Glutamatergic neuron (in vitro differentiated cells): ENCODE data around the gene DGKG. TPM values are rescaled to one million over a fixed set of nuclear protein-coding genes. Genes with fewer than 3 reads are reported as not detected.

Experiments
- DNase-seq: peaks from one replicate; pipeline ENCODE4 v3.0.0; 2022
- H3K27ac Mint-ChIP-seq: one replicate; pipeline ENCODE4 v1.8.0; 2020; ENCODE audit warnings: mild to moderate bottlenecking, mixed read lengths, inconsistent platforms; ENCODE audit not compliant: unreplicated experiment
- H3K27me3 Mint-ChIP-seq: one replicate; pipeline ENCODE4 v1.8.0; 2020; ENCODE audit warnings: mild to moderate bottlenecking, moderate library complexity, mixed read lengths, inconsistent platforms; ENCODE audit not compliant: unreplicated experiment
- H3K36me3 Mint-ChIP-seq: one replicate; pipeline ENCODE4 v1.8.0; 2020; ENCODE audit warnings: mild to moderate bottlenecking, mixed read lengths, inconsistent platforms; ENCODE audit not compliant: unreplicated experiment
- H3K4me1 Mint-ChIP-seq: one replicate; pipeline ENCODE4 v1.8.0; 2020; ENCODE audit warnings: mild to moderate bottlenecking, low read depth, mixed read lengths, inconsistent platforms; ENCODE audit not compliant: unreplicated experiment
- H3K4me3 Mint-ChIP-seq: one replicate; pipeline ENCODE4 v1.8.0; 2020; ENCODE audit warnings: mild to moderate bottlenecking, mixed read lengths, inconsistent platforms; ENCODE audit not compliant: unreplicated experiment
- H3K9me3 Mint-ChIP-seq: one replicate; pipeline ENCODE4 v1.8.0; 2020; ENCODE audit warnings: mild to moderate bottlenecking, moderate library complexity, mixed read lengths, inconsistent platforms; ENCODE audit not compliant: unreplicated experiment
- total RNA-seq: library from RNA; stranded (reverse); fragmentation: NEBNext Ultra II Directional; extraction: Animal tissue kit (Norgen Biotek cat#: 25700); gene quantifications from one replicate; pipeline ENCODE4 v1.2.1, GENCODE V29; 2021; ENCODE audit not compliant: unreplicated experiment
- TF ChIP-seq, protein P1 (sequence below): fragments of 200-600 bp; sonication (generic); IDR thresholded peaks from one replicate; pipeline ENCODE4 v1.5.0; 2021; ENCODE audit not compliant: partially characterized antibody, unreplicated experiment

The DGKG gene
- total RNA-seq, 1 donor from 2014 or later, result 24.1 TPM

- Mint-ChIP-seq H3K36me3 (peaks cover 3% of the 10 kb centered on the region), H3K27me3 (peaks cover 6% of the 10 kb centered on the region), H3K27ac (no peak overlapping the region), H3K9me3 (no peaks in the 10 kb centered on the region), H3K4me1 (peaks cover 15% of the 10 kb centered on the region), H3K4me3 (no peak overlapping the region)
- DNase-seq, result no peak
- TF ChIP-seq, protein P1, sequence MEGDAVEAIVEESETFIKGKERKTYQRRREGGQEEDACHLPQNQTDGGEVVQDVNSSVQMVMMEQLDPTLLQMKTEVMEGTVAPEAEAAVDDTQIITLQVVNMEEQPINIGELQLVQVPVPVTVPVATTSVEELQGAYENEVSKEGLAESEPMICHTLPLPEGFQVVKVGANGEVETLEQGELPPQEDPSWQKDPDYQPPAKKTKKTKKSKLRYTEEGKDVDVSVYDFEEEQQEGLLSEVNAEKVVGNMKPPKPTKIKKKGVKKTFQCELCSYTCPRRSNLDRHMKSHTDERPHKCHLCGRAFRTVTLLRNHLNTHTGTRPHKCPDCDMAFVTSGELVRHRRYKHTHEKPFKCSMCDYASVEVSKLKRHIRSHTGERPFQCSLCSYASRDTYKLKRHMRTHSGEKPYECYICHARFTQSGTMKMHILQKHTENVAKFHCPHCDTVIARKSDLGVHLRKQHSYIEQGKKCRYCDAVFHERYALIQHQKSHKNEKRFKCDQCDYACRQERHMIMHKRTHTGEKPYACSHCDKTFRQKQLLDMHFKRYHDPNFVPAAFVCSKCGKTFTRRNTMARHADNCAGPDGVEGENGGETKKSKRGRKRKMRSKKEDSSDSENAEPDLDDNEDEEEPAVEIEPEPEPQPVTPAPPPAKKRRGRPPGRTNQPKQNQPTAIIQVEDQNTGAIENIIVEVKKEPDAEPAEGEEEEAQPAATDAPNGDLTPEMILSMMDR, result no peak
Observed at GRCh38 chr3:186223476-186223875, 138.6 kb downstream of the DGKG start.

DNA sequence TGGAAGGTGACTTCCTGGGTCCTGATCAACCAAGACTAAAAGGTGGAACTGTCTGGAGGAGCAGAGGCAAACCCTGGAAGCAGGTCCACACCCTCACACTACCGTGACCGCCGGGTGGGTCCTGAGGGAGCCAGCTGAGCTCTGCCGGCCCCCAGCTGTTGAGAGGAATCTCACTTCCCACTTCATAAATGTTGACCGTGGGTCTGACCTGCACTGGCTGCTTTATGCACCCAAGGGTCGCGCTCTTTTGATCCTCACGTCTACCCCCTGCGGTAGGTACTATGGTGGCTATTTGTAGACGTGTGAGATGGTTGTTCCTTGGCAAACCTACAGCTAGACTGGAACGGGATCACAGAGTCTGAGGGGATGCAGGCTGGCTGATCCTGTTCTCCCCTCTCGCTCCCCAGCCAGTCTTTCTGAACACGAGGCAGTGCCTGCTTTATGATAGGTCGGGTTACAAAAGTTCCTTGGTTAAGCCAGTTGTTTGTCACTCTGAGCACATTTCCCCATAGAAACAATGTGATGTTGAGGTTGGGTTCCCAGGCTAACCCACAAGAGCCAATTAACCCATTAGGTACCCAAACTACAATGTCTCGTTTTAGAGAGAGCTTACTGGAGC is 140.2 kb downstream of the DGKG start:
- no peak overlapping the region for H3K4me3 Mint-ChIP-seq
- H3K9me3 Mint-ChIP-seq, result no peaks in the 10 kb centered on the region
- peaks cover 6% of the 10 kb centered on the region for H3K27me3 Mint-ChIP-seq
- TF ChIP-seq, protein P1, result no peak
- H3K36me3 Mint-ChIP-seq, result peaks cover 3% of the 10 kb centered on the region
- H3K4me1 Mint-ChIP-seq, result peaks cover 18% of the 10 kb centered on the region
- no peak overlapping the region for H3K27ac Mint-ChIP-seq
- DNase-seq, result no peak

DNA sequence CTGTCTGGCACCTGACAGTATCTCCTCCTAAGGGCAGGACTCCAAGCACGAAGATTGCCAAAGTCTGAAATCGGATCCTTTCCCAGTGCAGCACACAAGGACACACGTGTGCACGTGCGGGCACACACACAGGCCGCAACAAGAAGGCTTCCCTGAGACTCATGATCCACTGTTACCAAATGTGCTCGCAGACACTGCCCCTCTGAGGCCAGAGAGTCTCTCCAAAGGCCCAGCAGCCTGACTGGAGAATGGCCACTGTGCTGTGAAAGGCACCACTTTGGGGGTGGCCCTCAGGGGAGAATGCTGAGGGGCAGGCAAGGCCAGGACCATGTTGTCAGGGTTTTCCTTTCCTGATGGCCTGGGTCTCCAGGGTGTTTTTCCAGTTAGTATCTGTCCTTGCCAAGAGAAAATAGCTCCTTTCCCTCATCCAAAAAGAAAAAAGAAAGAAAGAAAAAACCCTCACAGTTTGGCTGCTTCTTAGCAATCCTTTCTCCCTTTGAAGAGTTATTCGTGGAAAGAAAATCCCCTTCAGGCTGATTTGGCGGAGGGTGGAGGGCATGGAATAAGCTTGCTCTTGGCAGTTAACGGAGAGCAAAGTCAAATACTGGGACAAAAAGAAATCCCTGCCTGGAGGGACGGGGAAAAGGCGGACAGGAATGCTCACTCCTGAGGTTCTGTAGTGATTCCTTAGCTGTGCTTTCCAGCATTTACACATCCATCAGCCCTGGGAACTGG is 141.0 kb downstream of the DGKG start:
- H3K27ac Mint-ChIP-seq, result no peak overlapping the region
- H3K36me3 Mint-ChIP-seq, result peaks cover 3% of the 10 kb centered on the region
- DNase-seq, result no peak
- H3K27me3 Mint-ChIP-seq, result peaks cover 8% of the 10 kb centered on the region
- TF ChIP-seq, protein P1, result no peak
- H3K4me3 Mint-ChIP-seq, result no peak overlapping the region
- H3K9me3 Mint-ChIP-seq, result no peaks in the 10 kb centered on the region
- peaks cover 18% of the 10 kb centered on the region for H3K4me1 Mint-ChIP-seq

GRCh38 chr3:186220365-186220764 is 141.7 kb downstream of the DGKG start:
- no peak for DNase-seq
- peaks cover 3% of the 10 kb centered on the region for H3K36me3 Mint-ChIP-seq
- H3K4me1 Mint-ChIP-seq, result peaks cover 15% of the 10 kb centered on the region
- TF ChIP-seq, protein P1, result no peak
- no peak overlapping the region for H3K27ac Mint-ChIP-seq
- H3K4me3 Mint-ChIP-seq, result no peak overlapping the region
- H3K27me3 Mint-ChIP-seq, result peaks cover 8% of the 10 kb centered on the region
- H3K9me3 Mint-ChIP-seq, result no peaks in the 10 kb centered on the region

- Mint-ChIP-seq H3K27ac (peak overlapping the region; percentile 68), H3K4me3 (no peak overlapping the region), H3K4me1 (peaks cover 15% of the 10 kb centered on the region), H3K27me3 (peaks cover 8% of the 10 kb centered on the region), H3K36me3 (peaks cover 3% of the 10 kb centered on the region), H3K9me3 (no peaks in the 10 kb centered on the region)
- DNase-seq, result no peak
- TF ChIP-seq, protein P1, result no peak
Observed at GRCh38 chr3:186219211-186219638, 142.8 kb downstream of the DGKG start.
